GM23338 (cell line): Measurements from ENCODE around the gene BRAP. TPM values are rescaled to one million over a fixed set of nuclear protein-coding genes. Genes with fewer than 3 reads are reported as not detected.
"Not testable (repeated sequence)": the region's sequence is repeated elsewhere in the genome, so short reads cannot be mapped to it uniquely, and the experiment has no call there.

Experiments
- ATAC-seq: fragments of 200-7000 bp; cut with Tn5 transposase; 3 replicates; pipeline ENCODE4 v1.9.1; 2020
- DNase-seq: peaks from one replicate; pipeline ENCODE4 v3.0.0-alpha.2; 2015; ENCODE audit warnings: low spot score
- H2AFZ ChIP-seq: fragments of 200-600 bp; sonication (generic); 2 replicates; pipeline ENCODE4 v1.8.0; 2016; ENCODE audit warnings: antibody characterized with exemption, mild to moderate bottlenecking, moderate library complexity
- H3F3A ChIP-seq: fragments of 200-600 bp; sonication (generic); replicated peaks from 2 replicates; pipeline ENCODE4 v1.8.0; 2017; ENCODE audit warnings: antibody characterized with exemption, mixed run types, low read depth
- H3K27ac ChIP-seq: fragments of 200-600 bp; sonication (generic); 2 replicates; pipeline ENCODE4 v1.6.1; 2016; ENCODE audit warnings: low read depth
- H3K27me3 ChIP-seq: fragments of 200-600 bp; sonication (generic); 2 replicates; pipeline ENCODE4 v1.8.0; 2016; ENCODE audit warnings: mild to moderate bottlenecking, mixed run types, moderate library complexity; ENCODE audit not compliant: insufficient read depth
- H3K36me3 ChIP-seq: fragments of 200-600 bp; sonication (generic); 2 replicates; pipeline ENCODE4 v1.8.0; 2016; ENCODE audit warnings: mild to moderate bottlenecking; ENCODE audit not compliant: insufficient read depth
- H3K4me1 ChIP-seq: fragments of 200-600 bp; sonication (generic); 2 replicates; pipeline ENCODE4 v1.8.0; 2016; ENCODE audit warnings: mild to moderate bottlenecking, moderate library complexity; ENCODE audit not compliant: insufficient read depth
- H3K4me2 ChIP-seq: fragments of 200-600 bp; sonication (generic); 2 replicates; pipeline ENCODE4 v1.7.1; 2017; ENCODE audit warnings: mixed run types
- H3K4me3 ChIP-seq: fragments of 200-600 bp; sonication (generic); 2 replicates; pipeline ENCODE4 v1.6.1; 2016; ENCODE audit warnings: mixed run types
- H3K79me2 ChIP-seq: fragments of 200-600 bp; sonication (generic); replicated peaks from 2 replicates; pipeline ENCODE4 v1.8.0; 2017; ENCODE audit warnings: mild to moderate bottlenecking; ENCODE audit not compliant: insufficient read depth
- H3K9me2 ChIP-seq: fragments of 200-600 bp; sonication (generic); 2 replicates; pipeline ENCODE4 v1.8.0; 2017; ENCODE audit not compliant: insufficient read depth
- H4K20me1 ChIP-seq: fragments of 200-600 bp; sonication (generic); replicated peaks from 2 replicates; pipeline ENCODE4 v1.8.0; 2017; ENCODE audit warnings: mild to moderate bottlenecking; ENCODE audit not compliant: insufficient read depth
- H3K27ac Mint-ChIP-seq: 2 replicates; pipeline ENCODE4 v1.8.0; 2020; ENCODE audit warnings: inconsistent platforms, mild to moderate bottlenecking, moderate library complexity, mixed read lengths
- H3K27me3 Mint-ChIP-seq: 3 replicates; pipeline ENCODE4 v1.8.0; 2022; ENCODE audit warnings: low read depth, mild to moderate bottlenecking, moderate library complexity, mixed read lengths, inconsistent platforms; ENCODE audit not compliant: insufficient read depth, poor library complexity
- H3K36me3 Mint-ChIP-seq: 3 replicates; pipeline ENCODE4 v1.8.0; 2021; ENCODE audit warnings: low read depth, mild to moderate bottlenecking, inconsistent platforms, moderate library complexity, mixed read lengths
- H3K4me1 Mint-ChIP-seq: 3 replicates; pipeline ENCODE4 v1.8.0; 2020; ENCODE audit warnings: mild to moderate bottlenecking, inconsistent platforms, mixed read lengths
- H3K4me3 Mint-ChIP-seq: 3 replicates; pipeline ENCODE4 v1.8.0; 2021; ENCODE audit warnings: moderate library complexity, mild to moderate bottlenecking, inconsistent platforms, mixed read lengths
- H3K9me3 Mint-ChIP-seq: 3 replicates; pipeline ENCODE4 v1.8.0; 2020; ENCODE audit warnings: moderate library complexity, mild to moderate bottlenecking, inconsistent platforms, mixed read lengths
- CREB1 ChIP-seq: fragments of 250-450 bp; sonication (Bioruptor Pico); IDR thresholded peaks from 2 replicates; pipeline ENCODE4 v1.5.0; 2020; ENCODE audit warnings: low read depth, mild to moderate bottlenecking, moderate library complexity
- CTCF ChIP-seq, 2 experiments: fragments of 200-600 bp in 1 of 2; sonication (generic) in 1 of 2; conservative IDR thresholded peaks; 2 replicates each; pipeline versions ENCODE4 v1.5.1 to v1.6.1; 2016 to 2017; ENCODE audit warnings: antibody characterized with exemption in 2 of 2, low read depth in 2 of 2, mild to moderate bottlenecking in 2 of 2, moderate library complexity in 1 of 2
- EZH2 ChIP-seq: fragments of 200-600 bp; sonication (generic); IDR thresholded peaks from one replicate; pipeline ENCODE4 v1.8.0; 2017; ENCODE audit warnings: antibody characterized with exemption, mild to moderate bottlenecking, low read depth; ENCODE audit not compliant: unreplicated experiment
- EZH2phosphoT487 ChIP-seq: fragments of 200-600 bp; sonication (generic); IDR thresholded peaks from one replicate; pipeline ENCODE4 v1.8.1; 2018; ENCODE audit warnings: antibody characterized with exemption; ENCODE audit not compliant: unreplicated experiment
- JUNB ChIP-seq: IDR thresholded peaks from one replicate; pipeline ENCODE4 v1.6.1; 2016; ENCODE audit warnings: antibody characterized with exemption; ENCODE audit not compliant: unreplicated experiment
- POLR2AphosphoS5 ChIP-seq: IDR thresholded peaks from 2 replicates; pipeline ENCODE4 v1.6.1; 2016; ENCODE audit warnings: antibody characterized with exemption, low read depth
- STAT1 ChIP-seq: IDR thresholded peaks from one replicate; pipeline ENCODE4 v1.6.1; 2016; ENCODE audit warnings: antibody characterized with exemption; ENCODE audit not compliant: unreplicated experiment
- ZNF331 ChIP-seq: fragments of 250-450 bp; sonication (Bioruptor Pico); IDR thresholded peaks from 2 replicates; pipeline ENCODE4 v1.5.0; 2020; ENCODE audit warnings: low read depth, mild to moderate bottlenecking, moderate library complexity
- polyA plus RNA-seq: library from polyadenylated mRNA; unstranded; fragments of >200 nt; fragmentation: Nextera tagmentation; extraction: Ambion mirVana; gene quantifications from 2 replicates; pipeline ENCODE4 v1.2.1, GENCODE V29; 2016
- total RNA-seq: library from RNA; depleted of rRNA; stranded (reverse); fragments of >200 nt; shearing (Covaris generic); gene quantifications from 2 replicates; pipeline ENCODE4 v1.2.3, GENCODE V29; 2014
- TF ChIP-seq, protein P1 (sequence below): IDR thresholded peaks from one replicate; pipeline ENCODE4 v1.6.1; 2018; ENCODE audit warnings: antibody characterized with exemption; ENCODE audit not compliant: unreplicated experiment

The BRAP gene
- total and polyA plus RNA-seq, 2 experiments from 2014 or later, result 14.9 to 19.4 TPM

GRCh38 chr12:111602348-111602747, 83.4 kb downstream of the BRAP start:
- H3K27ac Mint-ChIP-seq, result no peak overlapping the region
- no peak for DNase-seq
- no peak overlapping the region for H3K4me3 ChIP-seq

GRCh38 chr12:111600986-111601385, 84.8 kb downstream of the BRAP start:
- ATAC-seq, H3K27ac Mint-ChIP-seq: not testable (repeated sequence)

More at GRCh38 chr12:111602348-111602747, 83.4 kb downstream of the BRAP start:
- Histone ChIP-seq H3K4me1 (peaks cover 9% of the 10 kb centered on the region), H3K27me3 (no peaks in the 10 kb centered on the region), H3K79me2 (peaks cover 17% of the 10 kb centered on the region), H3K27ac (no peak overlapping the region), H3K9me2 (no peaks in the 10 kb centered on the region), H2AFZ (no peak overlapping the region), H3K4me2 (no peak overlapping the region), H3K36me3 (no peaks in the 10 kb centered on the region), H4K20me1 (no peaks in the 10 kb centered on the region), H3F3A (peaks cover 11% of the 10 kb centered on the region; the same call in 1 of the 2 replicates)
- Mint-ChIP-seq H3K4me1 (peaks cover 7% of the 10 kb centered on the region), H3K36me3 (peaks cover 13% of the 10 kb centered on the region; the same call in 2 of the 3 replicates), H3K9me3 (peaks cover 6% of the 10 kb centered on the region; the same call in 1 of the 3 replicates), H3K27me3 (peaks cover 12% of the 10 kb centered on the region), H3K4me3 (no peak overlapping the region; the same call in 2 of the 3 replicates)
- no peak for ATAC-seq
- no peak for TF ChIP-seq CTCF (conservative IDR thresholded peaks at IDR 0.05; ENCODE audit: low read depth in 2 of 2)

DNA sequence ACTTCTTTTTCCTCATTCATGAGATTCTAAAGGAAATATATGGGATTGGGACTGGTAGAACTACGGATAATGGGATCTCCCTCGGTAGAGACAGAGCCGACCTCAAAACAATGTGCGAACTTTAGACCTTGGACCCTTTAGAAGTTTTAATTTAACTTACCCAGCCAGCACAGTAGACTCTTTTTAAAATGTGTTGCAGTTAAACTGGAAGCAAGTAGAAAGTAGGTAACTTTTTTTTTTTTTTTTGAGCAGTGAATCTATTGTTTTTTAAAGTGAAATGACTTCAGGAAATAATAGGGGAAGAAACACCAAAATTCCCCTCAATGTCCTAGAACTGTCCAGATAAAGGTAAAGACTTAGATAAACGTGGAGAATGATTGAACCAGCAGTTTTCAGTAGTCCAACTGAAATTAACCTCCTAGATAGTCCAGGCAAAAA, 85.5 kb downstream of the BRAP start:
- Histone ChIP-seq H3K27ac (peak overlapping the region; percentile 95), H3F3A (peaks cover 11% of the 10 kb centered on the region; the same call in 1 of the 2 replicates), H3K36me3 (no peaks in the 10 kb centered on the region)
- TF ChIP-seq POLR2AphosphoS5, result no peak
- no peak for TF ChIP-seq JUNB
- TF ChIP-seq, protein P1, sequence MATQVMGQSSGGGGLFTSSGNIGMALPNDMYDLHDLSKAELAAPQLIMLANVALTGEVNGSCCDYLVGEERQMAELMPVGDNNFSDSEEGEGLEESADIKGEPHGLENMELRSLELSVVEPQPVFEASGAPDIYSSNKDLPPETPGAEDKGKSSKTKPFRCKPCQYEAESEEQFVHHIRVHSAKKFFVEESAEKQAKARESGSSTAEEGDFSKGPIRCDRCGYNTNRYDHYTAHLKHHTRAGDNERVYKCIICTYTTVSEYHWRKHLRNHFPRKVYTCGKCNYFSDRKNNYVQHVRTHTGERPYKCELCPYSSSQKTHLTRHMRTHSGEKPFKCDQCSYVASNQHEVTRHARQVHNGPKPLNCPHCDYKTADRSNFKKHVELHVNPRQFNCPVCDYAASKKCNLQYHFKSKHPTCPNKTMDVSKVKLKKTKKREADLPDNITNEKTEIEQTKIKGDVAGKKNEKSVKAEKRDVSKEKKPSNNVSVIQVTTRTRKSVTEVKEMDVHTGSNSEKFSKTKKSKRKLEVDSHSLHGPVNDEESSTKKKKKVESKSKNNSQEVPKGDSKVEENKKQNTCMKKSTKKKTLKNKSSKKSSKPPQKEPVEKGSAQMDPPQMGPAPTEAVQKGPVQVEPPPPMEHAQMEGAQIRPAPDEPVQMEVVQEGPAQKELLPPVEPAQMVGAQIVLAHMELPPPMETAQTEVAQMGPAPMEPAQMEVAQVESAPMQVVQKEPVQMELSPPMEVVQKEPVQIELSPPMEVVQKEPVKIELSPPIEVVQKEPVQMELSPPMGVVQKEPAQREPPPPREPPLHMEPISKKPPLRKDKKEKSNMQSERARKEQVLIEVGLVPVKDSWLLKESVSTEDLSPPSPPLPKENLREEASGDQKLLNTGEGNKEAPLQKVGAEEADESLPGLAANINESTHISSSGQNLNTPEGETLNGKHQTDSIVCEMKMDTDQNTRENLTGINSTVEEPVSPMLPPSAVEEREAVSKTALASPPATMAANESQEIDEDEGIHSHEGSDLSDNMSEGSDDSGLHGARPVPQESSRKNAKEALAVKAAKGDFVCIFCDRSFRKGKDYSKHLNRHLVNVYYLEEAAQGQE, result no peak
- TF ChIP-seq CREB1 (CRISPR knock-in tag), result no peak
- TF ChIP-seq ZNF331, result no peak
- no peak for TF ChIP-seq STAT1
- TF ChIP-seq EZH2phosphoT487, result no peak
- TF ChIP-seq EZH2, result no peak

More at GRCh38 chr12:111600986-111601385, 84.8 kb downstream of the BRAP start:
- Mint-ChIP-seq H3K27me3 (peaks cover 15% of the 10 kb centered on the region), H3K4me1 (peaks cover 12% of the 10 kb centered on the region), H3K36me3 (peaks cover 13% of the 10 kb centered on the region; the same call in 2 of the 3 replicates)
- H3K9me2 ChIP-seq, H3K36me3 ChIP-seq, H3K27me3 ChIP-seq, H3K27ac ChIP-seq, H4K20me1 ChIP-seq, H3K4me2 ChIP-seq, H3K4me3 Mint-ChIP-seq, H3K4me3 ChIP-seq, DNase-seq, H3K9me3 Mint-ChIP-seq, H2AFZ ChIP-seq: not testable (repeated sequence)
- Histone ChIP-seq H3K79me2 (peaks cover 31% of the 10 kb centered on the region), H3F3A (peaks cover 11% of the 10 kb centered on the region; the same call in 1 of the 2 replicates), H3K4me1 (peaks cover 18% of the 10 kb centered on the region)

More for the DNA sequence above, 85.5 kb downstream of the BRAP start:
- Histone ChIP-seq H3K79me2 (peaks cover 39% of the 10 kb centered on the region), H4K20me1 (peaks cover 15% of the 10 kb centered on the region), H2AFZ (peak overlapping the region; percentile 54), H3K4me3 (peak overlapping the region; percentile 84), H3K4me2 (peak overlapping the region; percentile 85), H3K4me1 (peaks cover 22% of the 10 kb centered on the region), H3K9me2 (no peaks in the 10 kb centered on the region), H3K27me3 (no peaks in the 10 kb centered on the region)
- Mint-ChIP-seq H3K9me3 (peaks cover 6% of the 10 kb centered on the region; the same call in 1 of the 3 replicates), H3K36me3 (peaks cover 13% of the 10 kb centered on the region; the same call in 2 of the 3 replicates), H3K4me3 (peak overlapping the region; percentile 80), H3K27me3 (peaks cover 16% of the 10 kb centered on the region), H3K4me1 (peaks cover 19% of the 10 kb centered on the region), H3K27ac (peak overlapping the region; percentile 79)
- ATAC-seq, result no peak
- DNase-seq, result no peak
